ENCODE measurements around the gene UBE3B.
A peak's percentile ranks its signal among the peaks of the same experiment; 100 is the strongest.

Gene UBE3B

GRCh38 chr12:109494348-109494881 is 17.0 kb downstream of the UBE3B start:
- Histone ChIP-seq H3K23ac (ENCODE audit: low read length) (no peak overlapping the region), H3K79me1 (ENCODE audit: low read length) (no peaks in the 10 kb centered on the region), H2AK5ac (ENCODE audit: low read length) (no peak overlapping the region), H4K91ac (ENCODE audit: low read depth, low read length) (no peak overlapping the region), H3K14ac (ENCODE audit: low read length) (no peak overlapping the region), H3K27ac (ENCODE audit: low read depth, low read length) (no peak overlapping the region), H3K36me3 (ENCODE audit: control insufficient read depth in 1 of 2, insufficient read depth in 2 of 2, low read length in 2 of 2) (peaks cover 18 to 34% of the 10 kb centered on the region in 2 experiments), H4K8ac (ENCODE audit: low read depth, low read length) (no peak overlapping the region), H3K4me1 (ENCODE audit: control insufficient read depth in 1 of 2, insufficient read depth in 2 of 2, low read length in 2 of 2) (peaks cover 0 to 2% of the 10 kb centered on the region in 2 experiments), H3K18ac (ENCODE audit: low read length) (no peak overlapping the region), H2AFZ (ENCODE audit: insufficient read depth, low read length, poor library complexity) (no peak overlapping the region), H2BK120ac (ENCODE audit: insufficient read depth, low read length, poor library complexity) (no peak overlapping the region), H3K4ac (ENCODE audit: low read depth, low read length) (no peak overlapping the region), H3K9me3 (ENCODE audit: insufficient read depth, low read depth, low read length) (no peaks in the 10 kb centered on the region), H2BK12ac (ENCODE audit: low read length) (no peak overlapping the region), H2BK5ac (ENCODE audit: low read depth, low read length, poor library complexity) (no peak overlapping the region), H3K9ac (ENCODE audit: low read length) (no peak overlapping the region), H4K12ac (ENCODE audit: low read depth, low read length) (no peak overlapping the region), H3K79me2 (ENCODE audit: control insufficient read depth, insufficient read depth, low read length, poor library complexity) (no peaks in the 10 kb centered on the region), H3K27me3 (ENCODE audit: insufficient read depth, low read length) (no peaks in the 10 kb centered on the region), H3K4me3 (ENCODE audit: low read depth, low read length) (no peak overlapping the region), H3K4me2 (ENCODE audit: low read length) (no peak overlapping the region)
- WGBS (ENCODE audit: extremely low coverage, insufficient coverage, insufficient read length) = no CpG with 5 or more reads among the region's 7 CpGs
- DNase-seq = no peak

DNA sequence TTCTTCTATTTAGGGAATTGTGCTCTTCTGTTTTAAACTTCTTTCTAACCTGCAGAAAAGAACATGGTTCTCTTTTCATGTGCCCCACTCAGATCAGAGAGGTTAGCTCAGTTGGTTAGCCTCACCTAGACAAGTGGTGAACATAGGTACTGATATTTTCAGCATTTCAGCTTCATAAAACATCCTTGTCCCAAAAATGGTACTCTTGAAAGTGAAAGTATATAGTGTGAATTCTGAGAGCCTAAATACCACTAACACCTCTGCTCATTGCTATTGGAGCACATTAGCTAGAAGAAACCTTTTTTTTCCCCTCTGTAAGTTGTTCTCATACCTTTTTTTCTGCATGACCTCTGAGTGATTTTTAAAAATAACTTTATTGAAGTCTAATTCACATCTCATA is 17.6 kb downstream of the UBE3B start:
- no peak overlapping the region for H3K23ac ChIP-seq (ENCODE audit: low read length)

DNA sequence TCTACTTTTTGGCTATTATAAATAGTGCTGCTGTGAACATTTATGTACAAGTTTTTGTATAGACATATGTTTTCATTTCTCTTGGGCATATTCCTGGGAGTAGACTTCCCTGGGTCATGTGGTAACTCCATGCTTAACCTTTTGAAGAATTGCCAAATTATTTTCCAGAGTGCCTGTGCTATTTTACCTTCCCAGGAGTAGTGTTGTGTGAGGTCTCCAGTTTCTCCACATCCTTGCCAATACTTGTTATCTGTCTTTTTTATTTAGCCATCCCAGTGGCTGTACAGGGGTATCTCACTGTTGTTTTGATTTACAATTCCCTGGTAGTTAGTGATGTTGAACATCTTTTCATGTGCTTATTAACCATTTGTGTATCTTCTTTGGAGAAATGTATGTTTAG is 18.9 kb downstream of the UBE3B start:
- H3K4ac ChIP-seq (ENCODE audit: low read depth, low read length) = no peak overlapping the region
- DNase-seq = no peak
- no peak overlapping the region for H3K18ac ChIP-seq (ENCODE audit: low read length)
- H3K4me1 ChIP-seq (ENCODE audit: control insufficient read depth in 1 of 2, insufficient read depth in 2 of 2, low read length in 2 of 2) = peaks cover 0 to 2% of the 10 kb centered on the region in 2 experiments
- no peaks in the 10 kb centered on the region for H3K79me1 ChIP-seq (ENCODE audit: low read length)
- H4K91ac ChIP-seq (ENCODE audit: low read depth, low read length) = no peak overlapping the region
- H3K27ac ChIP-seq (ENCODE audit: low read depth, low read length) = no peak overlapping the region
- no peak overlapping the region for H2BK12ac ChIP-seq (ENCODE audit: low read length)
- no peak overlapping the region for H3K4me2 ChIP-seq (ENCODE audit: low read length)
- H3K23ac ChIP-seq (ENCODE audit: low read length) = no peak overlapping the region
- no peak overlapping the region for H2BK5ac ChIP-seq (ENCODE audit: low read depth, low read length, poor library complexity)
- H3K27me3 ChIP-seq (ENCODE audit: insufficient read depth, low read length) = no peaks in the 10 kb centered on the region
- no peak overlapping the region for H2BK120ac ChIP-seq (ENCODE audit: insufficient read depth, low read length, poor library complexity)
- H3K9ac ChIP-seq (ENCODE audit: low read length) = no peak overlapping the region
- no peak overlapping the region for H4K8ac ChIP-seq (ENCODE audit: low read depth, low read length)
- peaks cover 25 to 35% of the 10 kb centered on the region in 2 experiments for H3K36me3 ChIP-seq (ENCODE audit: control insufficient read depth in 1 of 2, insufficient read depth in 2 of 2, low read length in 2 of 2)
- no peaks in the 10 kb centered on the region for H3K9me3 ChIP-seq (ENCODE audit: insufficient read depth, low read depth, low read length)
- no peak overlapping the region for H4K12ac ChIP-seq (ENCODE audit: low read depth, low read length)
- no peak overlapping the region for H2AK5ac ChIP-seq (ENCODE audit: low read length)
- no peak overlapping the region for H3K14ac ChIP-seq (ENCODE audit: low read length)
- H3K79me2 ChIP-seq (ENCODE audit: control insufficient read depth, insufficient read depth, low read length, poor library complexity) = no peaks in the 10 kb centered on the region
- no peak overlapping the region for H3K4me3 ChIP-seq (ENCODE audit: low read depth, low read length)
- no peak overlapping the region for H2AFZ ChIP-seq (ENCODE audit: insufficient read depth, low read length, poor library complexity)

More for the DNA sequence above, 17.6 kb downstream of the UBE3B start:
- no peak overlapping the region for H3K4me3 ChIP-seq (ENCODE audit: low read depth, low read length)
- no peak for DNase-seq
- H2BK120ac ChIP-seq (ENCODE audit: insufficient read depth, low read length, poor library complexity) = no peak overlapping the region
- no peak overlapping the region for H3K9ac ChIP-seq (ENCODE audit: low read length)
- no peak overlapping the region for H4K8ac ChIP-seq (ENCODE audit: low read depth, low read length)
- H3K79me2 ChIP-seq (ENCODE audit: control insufficient read depth, insufficient read depth, low read length, poor library complexity) = no peaks in the 10 kb centered on the region
- H2AFZ ChIP-seq (ENCODE audit: insufficient read depth, low read length, poor library complexity) = no peak overlapping the region
- H3K14ac ChIP-seq (ENCODE audit: low read length) = no peak overlapping the region
- no peak overlapping the region for H2BK12ac ChIP-seq (ENCODE audit: low read length)
- peaks cover 16 to 31% of the 10 kb centered on the region in 2 experiments for H3K36me3 ChIP-seq (ENCODE audit: control insufficient read depth in 1 of 2, insufficient read depth in 2 of 2, low read length in 2 of 2)
- no peaks in the 10 kb centered on the region for H3K79me1 ChIP-seq (ENCODE audit: low read length)
- H3K27ac ChIP-seq (ENCODE audit: low read depth, low read length) = no peak overlapping the region
- H3K27me3 ChIP-seq (ENCODE audit: insufficient read depth, low read length) = no peaks in the 10 kb centered on the region
- H4K91ac ChIP-seq (ENCODE audit: low read depth, low read length) = no peak overlapping the region
- H3K4me2 ChIP-seq (ENCODE audit: low read length) = no peak overlapping the region
- no peaks in the 10 kb centered on the region for H3K9me3 ChIP-seq (ENCODE audit: insufficient read depth, low read depth, low read length)
- no peak overlapping the region for H3K18ac ChIP-seq (ENCODE audit: low read length)
- H2BK5ac ChIP-seq (ENCODE audit: low read depth, low read length, poor library complexity) = no peak overlapping the region
- no peak overlapping the region for H4K12ac ChIP-seq (ENCODE audit: low read depth, low read length)
- no peak overlapping the region for H3K4ac ChIP-seq (ENCODE audit: low read depth, low read length)
- H3K4me1 ChIP-seq (ENCODE audit: control insufficient read depth in 1 of 2, insufficient read depth in 2 of 2, low read length in 2 of 2) = peaks cover 0 to 2% of the 10 kb centered on the region in 2 experiments
- no peak overlapping the region for H2AK5ac ChIP-seq (ENCODE audit: low read length)

DNA sequence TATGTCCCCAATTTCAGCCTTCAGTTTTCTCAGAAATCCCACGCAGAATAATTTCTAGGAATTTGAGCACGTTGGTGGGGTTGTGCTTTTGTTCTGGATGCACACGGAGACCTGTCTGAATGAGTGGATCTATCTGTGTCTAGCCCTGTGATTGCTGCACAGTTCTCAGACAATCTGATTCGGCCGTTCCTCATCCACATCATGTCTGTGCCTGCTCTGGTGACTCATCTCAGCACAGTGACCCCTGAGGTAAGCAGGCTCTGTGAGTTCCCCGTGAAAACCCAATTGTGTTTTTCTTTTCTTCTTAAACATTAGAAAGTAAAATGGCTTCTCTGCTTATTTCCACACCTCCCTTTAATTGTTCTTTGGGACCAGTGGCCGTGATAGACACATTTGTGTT is 20.2 kb downstream of the UBE3B start:
- H2AFZ ChIP-seq (ENCODE audit: insufficient read depth, low read length, poor library complexity) = no peak overlapping the region
- no peak overlapping the region for H2BK12ac ChIP-seq (ENCODE audit: low read length)
- no peaks in the 10 kb centered on the region for H3K9me3 ChIP-seq (ENCODE audit: insufficient read depth, low read depth, low read length)
- peak overlapping the region; percentile 66 for H3K27ac ChIP-seq (ENCODE audit: low read depth, low read length)
- DNase-seq = peak in 1 of 2 donors; percentile 24
- no peaks in the 10 kb centered on the region for H3K27me3 ChIP-seq (ENCODE audit: insufficient read depth, low read length)
- peaks cover 25 to 34% of the 10 kb centered on the region in 2 experiments for H3K36me3 ChIP-seq (ENCODE audit: control insufficient read depth in 1 of 2, insufficient read depth in 2 of 2, low read length in 2 of 2)
- H3K18ac ChIP-seq (ENCODE audit: low read length) = no peak overlapping the region
- H4K8ac ChIP-seq (ENCODE audit: low read depth, low read length) = no peak overlapping the region
- no peak overlapping the region for H3K23ac ChIP-seq (ENCODE audit: low read length)
- no peak overlapping the region for H2AK5ac ChIP-seq (ENCODE audit: low read length)
- H2BK120ac ChIP-seq (ENCODE audit: insufficient read depth, low read length, poor library complexity) = no peak overlapping the region
- H3K4me1 ChIP-seq (ENCODE audit: control insufficient read depth in 1 of 2, insufficient read depth in 2 of 2, low read length in 2 of 2) = peaks cover 0 to 2% of the 10 kb centered on the region in 2 experiments
- H3K4me3 ChIP-seq (ENCODE audit: low read depth, low read length) = no peak overlapping the region
- no peaks in the 10 kb centered on the region for H3K79me2 ChIP-seq (ENCODE audit: control insufficient read depth, insufficient read depth, low read length, poor library complexity)
- no peak overlapping the region for H3K14ac ChIP-seq (ENCODE audit: low read length)
- no peak overlapping the region for H3K9ac ChIP-seq (ENCODE audit: low read length)
- H4K12ac ChIP-seq (ENCODE audit: low read depth, low read length) = no peak overlapping the region
- H3K79me1 ChIP-seq (ENCODE audit: low read length) = no peaks in the 10 kb centered on the region
- no peak overlapping the region for H2BK5ac ChIP-seq (ENCODE audit: low read depth, low read length, poor library complexity)
- no CpG with 5 or more reads among the region's 7 CpGs for WGBS (ENCODE audit: extremely low coverage, insufficient coverage, insufficient read length)
- peak overlapping the region; percentile 40 for H3K4me2 ChIP-seq (ENCODE audit: low read length)
- H4K91ac ChIP-seq (ENCODE audit: low read depth, low read length) = no peak overlapping the region
- H3K4ac ChIP-seq (ENCODE audit: low read depth, low read length) = no peak overlapping the region

Data from trophoblast cell (in vitro differentiated cells and primary cell).